ENCODE measurements around the gene SLC9B1.
"Not testable (repeated sequence)": the region's sequence is repeated elsewhere in the genome, so short reads cannot be mapped to it uniquely, and the experiment has no call there.

SLC9B1 gene

DNA sequence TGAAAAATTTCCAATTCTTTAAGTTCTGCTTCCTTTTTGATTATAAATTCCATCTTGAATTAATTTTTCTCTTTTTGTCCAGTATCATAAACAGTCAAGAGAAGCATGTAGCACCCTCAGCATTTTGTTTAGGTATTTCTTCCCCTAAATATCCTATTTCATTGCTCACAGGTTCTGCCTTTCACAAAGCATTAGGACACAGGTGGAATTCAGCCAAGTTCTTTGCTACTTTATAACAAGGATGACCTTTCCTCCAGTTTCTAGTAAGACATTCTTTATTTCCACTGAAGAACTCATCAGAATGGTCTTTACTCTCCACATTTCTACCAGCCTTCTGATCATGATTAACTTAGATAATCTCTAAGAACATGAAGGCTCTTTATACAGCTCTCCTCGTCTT, 7.4 kb downstream of the SLC9B1 start:
- no peak for DNase-seq (ENCODE audit: extremely low read depth in 1 of 2, low read depth in 1 of 2)

DNA sequence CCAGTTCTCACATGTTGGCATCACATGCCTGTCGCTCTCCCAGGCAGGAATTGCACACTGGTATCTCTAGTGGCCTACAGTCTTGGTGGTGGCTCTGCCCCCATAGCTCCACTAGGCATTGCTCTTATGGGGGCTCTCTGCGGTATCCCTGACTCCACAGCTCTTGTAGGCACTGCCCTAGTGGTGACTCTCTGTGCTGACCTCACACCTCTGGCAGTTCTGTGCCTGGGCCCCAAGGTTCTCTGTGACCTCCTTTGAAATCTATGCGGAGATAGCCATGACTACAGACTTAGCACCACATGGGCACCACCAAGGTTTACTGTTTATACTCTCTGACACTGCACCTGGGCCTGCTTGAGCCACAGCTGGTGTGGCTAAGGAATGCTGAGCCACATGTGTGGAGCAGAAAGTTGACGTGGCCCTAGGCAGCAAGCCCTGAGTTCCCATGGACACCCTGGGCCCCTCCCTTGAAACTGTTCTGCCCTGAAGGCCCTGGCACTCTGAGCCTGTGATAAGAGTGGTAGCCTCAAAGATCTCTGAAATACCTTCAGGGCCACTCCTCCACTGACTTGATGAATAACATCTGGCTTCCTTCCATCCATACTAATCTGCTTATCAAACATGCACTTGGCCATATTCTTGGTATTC, 8.0 kb downstream of the SLC9B1 start:
- no peak for DNase-seq (ENCODE audit: extremely low read depth in 1 of 2, low read depth in 1 of 2)

DNA sequence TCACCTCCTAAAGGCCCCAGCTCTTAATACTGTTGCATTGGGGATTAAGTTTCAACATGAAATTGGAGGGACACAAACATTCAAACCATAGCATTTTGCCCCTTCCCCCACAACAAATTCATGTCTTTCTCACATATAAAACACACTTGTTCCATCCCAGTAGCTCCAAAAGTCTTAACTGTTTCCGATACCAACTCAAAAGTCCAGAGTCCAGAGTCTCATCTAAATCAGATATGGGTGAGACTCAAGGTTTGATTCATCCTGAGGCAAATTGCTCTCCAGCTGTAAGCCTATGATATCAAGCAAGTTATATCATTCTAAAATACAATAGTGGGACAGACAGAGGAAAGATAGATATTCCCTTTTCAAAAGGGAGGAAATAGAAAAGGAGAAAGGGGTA, 8.7 kb downstream of the SLC9B1 start:
- DNase-seq (ENCODE audit: extremely low read depth in 1 of 2, low read depth in 1 of 2), result no peak

DNA sequence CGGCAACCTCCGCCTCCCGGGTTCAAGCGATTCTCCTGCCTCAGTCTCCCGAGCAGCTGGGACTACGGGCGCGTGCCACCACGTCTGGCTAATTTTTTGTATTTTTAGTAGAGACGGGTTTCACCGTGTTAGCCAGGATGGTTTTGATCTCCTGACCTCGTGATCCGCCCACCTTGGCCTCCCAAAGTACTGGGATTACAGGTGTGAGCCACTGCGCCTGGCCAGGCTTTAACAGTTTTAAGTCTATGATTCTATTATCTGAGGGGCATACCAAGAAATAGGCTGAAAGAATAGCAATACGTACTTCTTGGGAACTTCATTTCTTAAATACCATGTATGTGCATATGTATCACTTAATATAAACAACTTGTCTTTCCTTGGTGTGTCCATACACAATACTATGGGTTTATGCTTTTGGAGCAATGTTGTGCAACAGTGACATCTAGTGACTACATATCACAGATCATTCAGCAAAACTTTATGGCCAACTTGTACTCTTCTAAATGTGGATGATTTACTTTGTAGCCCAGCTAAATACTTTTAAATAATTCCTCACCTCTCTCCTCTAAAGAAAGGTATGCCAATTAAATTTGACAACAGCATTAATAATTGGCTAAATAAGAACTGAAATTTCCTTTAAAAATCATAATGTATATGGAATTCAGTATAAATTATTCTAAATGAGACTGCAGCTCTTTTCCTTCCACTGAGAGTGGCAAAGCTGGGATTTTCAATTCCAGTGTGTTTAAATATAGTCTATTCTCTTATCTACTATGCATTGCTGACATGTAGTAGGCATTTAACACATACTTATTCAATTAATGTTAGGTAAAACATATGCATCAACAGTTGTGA, 10.4 kb downstream of the SLC9B1 start:
- DNase-seq (ENCODE audit: extremely low read depth in 1 of 2, low read depth in 1 of 2), result no peak

DNA sequence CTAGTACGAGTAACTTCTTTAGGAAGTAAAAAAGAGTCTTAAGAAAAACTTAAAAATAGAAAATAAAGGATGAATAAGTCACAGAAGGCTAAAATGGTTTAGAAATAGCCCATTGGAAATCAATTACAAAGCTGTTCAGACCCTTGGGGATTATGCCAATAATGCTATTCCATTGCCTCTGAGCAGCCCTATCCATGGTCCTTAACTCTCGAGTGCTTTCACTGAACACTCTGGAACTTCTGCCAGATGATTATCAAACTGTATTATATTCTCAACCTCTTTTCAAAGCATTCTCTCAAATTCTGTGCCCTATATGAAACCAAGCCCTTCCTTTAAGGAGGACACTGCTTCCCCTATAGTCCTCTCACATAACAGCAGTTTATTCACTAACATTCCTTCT, 17.0 kb downstream of the SLC9B1 start:
- no peak for DNase-seq (ENCODE audit: extremely low read depth in 1 of 2, low read depth in 1 of 2)

DNA sequence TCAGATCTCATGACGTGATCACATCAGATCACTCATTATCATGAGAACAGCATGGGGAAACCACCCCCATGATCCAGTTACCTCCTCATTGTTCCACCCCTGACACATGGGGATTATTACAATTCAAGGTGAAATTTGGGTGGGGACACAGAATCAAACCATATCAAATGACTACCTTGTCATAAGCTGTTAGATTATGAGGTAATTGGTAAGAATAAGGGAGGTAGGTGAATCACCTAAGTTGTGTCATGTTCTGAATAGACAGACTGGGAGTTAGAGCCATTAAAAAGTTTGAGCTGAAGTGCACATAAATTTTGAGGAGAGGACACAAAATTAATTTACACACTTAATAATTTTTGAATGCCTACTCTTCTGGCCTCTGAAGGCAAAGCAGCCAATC, 24.7 kb downstream of the SLC9B1 start:
- DNase-seq (ENCODE audit: extremely low read depth in 1 of 2, low read depth in 1 of 2), result no peak

DNA sequence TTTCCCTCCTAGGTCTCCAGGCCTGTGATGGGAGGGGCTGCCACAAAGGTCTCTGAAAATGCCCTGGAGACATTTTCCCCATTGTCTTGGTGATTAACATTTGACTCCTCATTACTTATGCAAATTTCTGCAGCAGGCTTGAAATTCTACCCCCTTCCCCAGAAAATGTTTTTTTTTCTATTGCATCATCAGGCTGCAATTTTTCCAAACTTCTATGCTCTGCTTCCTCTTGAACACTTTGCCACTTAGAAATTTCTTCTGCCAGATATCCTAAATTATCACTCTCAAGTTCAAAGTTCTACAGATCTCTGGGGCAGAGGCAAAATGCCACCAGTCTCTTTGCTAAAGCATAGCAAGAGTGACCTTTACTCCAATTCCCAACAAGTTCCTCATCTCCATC, 25.5 kb downstream of the SLC9B1 start:
- DNase-seq (ENCODE audit: extremely low read depth in 1 of 2, low read depth in 1 of 2), result not testable (repeated sequence)

DNA sequence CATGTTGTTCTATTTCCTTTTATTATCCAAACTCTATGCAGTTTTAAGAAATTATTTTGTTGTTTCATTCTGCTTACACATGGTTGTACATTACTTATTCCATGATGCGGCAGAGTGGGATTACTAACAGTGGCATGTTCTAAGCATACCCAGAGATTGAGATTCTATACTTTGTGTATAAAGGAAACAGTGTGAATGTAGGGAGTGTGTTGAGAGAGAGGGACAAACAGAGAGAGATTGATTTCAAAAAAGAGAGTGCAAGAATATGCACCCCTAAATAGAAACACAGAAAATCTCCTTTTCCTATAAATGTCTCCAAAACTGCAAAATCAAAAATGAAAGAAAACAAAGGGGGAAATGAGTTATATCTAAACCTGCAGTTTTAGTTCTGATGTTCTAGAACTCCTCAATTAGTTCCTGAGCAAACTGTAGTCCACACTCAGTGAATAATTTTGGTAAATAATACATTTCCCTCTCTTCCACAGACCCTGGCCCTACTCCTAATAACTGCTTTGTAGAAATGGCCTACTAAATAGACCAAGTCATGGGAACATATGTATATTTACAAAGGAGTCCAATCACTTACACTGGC, 31.0 kb downstream of the SLC9B1 start:
- no peak for DNase-seq (ENCODE audit: extremely low read depth in 1 of 2, low read depth in 1 of 2)

DNA sequence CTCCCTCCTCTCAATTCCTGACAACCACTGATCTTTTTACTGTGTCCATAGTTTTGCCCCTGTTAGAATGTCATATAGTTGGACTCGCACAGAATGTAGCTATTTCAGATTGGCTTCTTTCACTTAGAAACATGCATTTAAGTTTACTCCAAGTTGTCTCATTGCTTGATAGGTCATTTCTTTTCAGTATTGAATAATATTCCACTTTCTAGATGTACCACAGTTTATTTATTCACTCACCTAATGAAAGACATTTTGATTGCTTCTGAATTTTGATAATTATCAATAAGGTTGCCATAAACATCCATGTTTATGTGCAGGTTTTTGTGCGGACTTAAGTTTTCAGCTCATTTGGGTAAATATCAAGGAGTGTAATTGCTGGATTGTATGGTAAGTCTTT, 38.5 kb downstream of the SLC9B1 start:
- DNase-seq (ENCODE audit: extremely low read depth in 1 of 2, low read depth in 1 of 2), result no peak

DNA sequence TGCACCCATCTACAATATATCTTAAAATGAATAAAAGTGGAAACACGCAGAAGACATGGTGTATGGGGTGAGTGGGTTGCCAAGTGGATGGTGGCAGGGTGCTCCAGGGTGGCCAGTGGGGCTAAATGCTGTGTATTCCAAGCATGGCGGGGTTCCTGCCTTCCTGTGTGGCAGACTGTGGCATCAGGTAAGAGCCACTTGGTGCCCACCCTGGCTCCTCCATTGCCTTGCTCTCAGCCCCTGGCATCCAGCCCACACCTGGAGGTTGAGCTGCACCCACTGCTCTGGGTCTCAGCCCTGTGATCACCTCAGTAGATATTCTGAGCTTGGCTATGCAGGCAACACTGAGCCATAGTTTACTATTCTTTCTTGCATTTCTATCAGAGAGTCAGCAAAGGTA, 57.7 kb downstream of the SLC9B1 start:
- not testable (repeated sequence) for DNase-seq (ENCODE audit: extremely low read depth in 1 of 2, low read depth in 1 of 2)

DNA sequence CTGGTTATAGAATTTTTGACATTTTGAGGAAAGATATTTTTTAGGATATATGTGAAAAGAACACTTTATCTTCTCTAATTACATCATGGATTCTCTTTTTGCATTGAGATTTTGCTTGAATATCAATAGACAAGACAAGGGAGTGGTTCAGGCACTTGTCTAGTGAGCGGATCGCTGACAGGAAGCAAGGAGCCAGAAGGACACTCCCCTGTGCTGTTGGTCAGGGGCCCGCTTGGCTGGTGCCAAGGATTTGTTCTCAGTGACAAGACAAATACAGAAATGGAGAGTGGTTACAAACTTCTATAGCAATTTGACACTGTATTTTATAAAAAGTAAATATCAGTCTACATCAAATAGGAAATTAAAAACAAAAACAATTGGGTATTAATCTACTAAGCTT, 60.0 kb downstream of the SLC9B1 start:
- no peak for DNase-seq (ENCODE audit: extremely low read depth in 1 of 2, low read depth in 1 of 2)

DNA sequence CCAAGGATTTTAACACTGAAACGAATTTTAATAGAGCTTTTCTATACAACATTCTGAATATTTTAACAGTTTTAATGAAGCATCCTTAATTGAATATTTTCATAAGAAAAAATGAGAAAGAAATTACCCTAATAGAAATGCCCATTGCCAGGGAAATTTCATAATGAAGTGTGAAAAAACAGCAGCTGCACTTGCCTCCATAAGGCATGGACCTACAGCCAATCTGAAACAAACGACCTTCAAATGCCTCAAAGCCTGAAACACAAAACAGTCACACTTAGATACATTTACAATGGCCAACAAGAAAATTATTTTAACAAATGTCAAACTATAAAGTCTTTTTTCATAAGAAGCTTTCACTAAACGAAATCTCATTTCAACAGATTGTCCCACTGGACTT, 74.4 kb downstream of the SLC9B1 start:
- no peak for DNase-seq (ENCODE audit: extremely low read depth in 1 of 2, low read depth in 1 of 2)

DNA sequence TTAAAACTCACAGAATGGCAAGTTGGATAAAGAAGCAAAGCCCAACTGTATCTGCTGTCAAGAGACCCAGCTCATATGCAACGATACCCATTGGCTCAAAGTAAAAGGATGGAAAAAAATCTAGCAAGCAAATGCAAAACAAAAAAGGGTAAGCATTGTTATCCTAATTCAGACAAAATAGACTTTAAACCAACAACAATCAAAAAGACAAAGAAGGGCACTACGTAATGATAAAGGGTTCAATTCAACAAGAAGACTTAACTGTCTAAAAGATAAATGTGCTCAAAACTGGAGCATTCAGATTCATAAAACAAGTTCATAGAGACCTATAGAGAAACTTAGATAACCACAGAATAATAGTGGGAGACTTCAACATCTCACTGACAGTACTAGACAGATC, 81.4 kb downstream of the SLC9B1 start:
- not testable (repeated sequence) for DNase-seq (ENCODE audit: extremely low read depth in 1 of 2, low read depth in 1 of 2)

DNA sequence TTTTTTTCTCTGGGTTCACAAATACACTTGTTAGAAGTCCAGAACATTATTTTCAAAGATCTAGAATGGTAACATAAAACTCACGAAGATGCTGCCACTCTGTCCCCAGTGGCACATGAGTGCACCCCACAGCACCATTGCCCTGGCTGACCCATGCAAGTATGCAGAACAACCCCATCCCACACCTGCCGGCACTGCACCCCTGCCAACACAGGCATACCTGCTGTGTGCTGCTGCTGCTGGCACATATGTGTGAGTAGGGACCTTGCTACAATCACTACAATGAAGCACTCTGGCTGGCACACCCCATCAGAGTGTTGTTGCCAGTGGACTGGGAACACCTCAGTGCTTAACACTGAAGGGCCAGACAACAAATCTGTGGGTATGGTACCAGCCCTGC, 83.8 kb downstream of the SLC9B1 start:
- DNase-seq (ENCODE audit: extremely low read depth in 1 of 2, low read depth in 1 of 2), result no peak

DNA sequence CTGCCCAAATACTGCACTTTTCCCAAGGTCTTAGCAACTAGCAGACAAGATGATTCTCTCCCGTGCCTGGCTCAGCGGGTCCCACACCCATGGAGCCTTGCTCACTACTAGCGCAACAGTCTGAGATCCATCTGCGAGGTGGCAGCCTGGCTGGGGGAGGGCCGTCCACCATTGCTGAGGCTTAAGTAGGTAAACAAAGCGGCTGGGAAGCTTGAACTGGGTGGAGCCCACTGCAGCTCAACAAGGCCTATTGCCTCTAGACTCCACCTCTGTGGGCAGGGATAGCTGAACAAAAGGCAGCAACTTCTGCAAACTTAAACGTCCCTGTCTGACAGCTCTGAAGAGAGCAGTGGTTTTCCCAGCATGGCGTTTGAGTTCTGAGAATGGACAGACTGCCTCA, 99.8 kb downstream of the SLC9B1 start:
- DNase-seq (ENCODE audit: extremely low read depth in 1 of 2, low read depth in 1 of 2), result not testable (repeated sequence)

DNA sequence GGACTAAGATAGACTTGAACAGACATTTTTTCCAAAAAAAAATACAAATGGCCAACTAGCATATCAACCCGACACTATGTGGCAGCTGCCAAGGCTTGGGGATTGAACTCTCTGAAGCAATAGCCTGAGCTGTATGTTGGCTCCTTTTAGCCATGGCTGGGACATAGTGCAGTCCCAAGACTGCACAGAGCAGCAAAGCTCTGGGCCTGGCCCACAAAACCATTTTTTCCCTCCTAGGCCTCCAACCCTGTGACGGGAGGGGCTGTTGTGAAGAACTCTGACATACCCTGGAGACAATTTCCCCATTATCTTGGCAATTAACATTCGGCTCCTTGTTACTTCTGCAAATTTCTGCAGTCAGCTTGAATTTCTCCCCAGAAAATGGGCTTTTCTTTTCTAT, 100.6 kb downstream of the SLC9B1 start:
- no peak for DNase-seq (ENCODE audit: extremely low read depth in 1 of 2, low read depth in 1 of 2)

DNA sequence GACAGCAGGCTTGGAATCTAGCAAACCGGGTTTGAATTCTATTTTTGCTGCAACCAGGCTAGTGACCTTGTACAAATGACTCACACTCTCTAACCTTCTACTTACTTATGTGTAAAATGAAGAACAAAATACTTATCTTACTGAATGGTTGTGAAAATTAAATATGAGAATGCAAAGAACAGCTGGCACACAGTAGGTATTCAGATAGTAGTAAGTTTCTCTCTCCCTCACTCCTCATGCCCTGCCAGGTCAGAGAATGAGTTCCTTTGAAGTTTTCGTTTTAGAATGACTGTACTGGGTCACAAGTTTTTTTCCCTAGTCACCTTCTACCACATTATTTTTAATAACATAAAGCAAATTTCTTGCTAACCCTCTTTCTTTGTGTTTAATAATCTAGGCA, 117.7 kb downstream of the SLC9B1 start:
- no peak for DNase-seq (ENCODE audit: extremely low read depth in 1 of 2, low read depth in 1 of 2)

DNA sequence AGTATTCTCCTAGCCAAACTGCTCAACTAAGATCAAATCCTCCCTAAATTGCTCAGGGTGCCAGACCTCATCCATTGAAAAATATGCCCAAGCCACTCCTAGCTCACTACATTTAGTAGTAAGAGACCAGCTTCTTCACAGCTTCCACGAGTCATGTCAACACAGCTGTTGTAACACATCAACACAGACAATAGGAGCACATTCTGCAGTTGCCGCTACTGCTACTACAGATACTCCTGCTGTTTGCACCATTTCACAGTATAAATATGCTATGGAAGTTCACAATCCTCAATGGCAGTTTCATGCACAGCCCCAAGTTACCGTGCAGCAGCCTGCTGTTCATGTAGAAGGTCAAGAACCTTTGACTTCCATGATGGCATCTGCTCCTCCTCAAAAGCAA, 121.9 kb downstream of the SLC9B1 start:
- DNase-seq (ENCODE audit: extremely low read depth in 1 of 2, low read depth in 1 of 2), result not testable (repeated sequence)

DNA sequence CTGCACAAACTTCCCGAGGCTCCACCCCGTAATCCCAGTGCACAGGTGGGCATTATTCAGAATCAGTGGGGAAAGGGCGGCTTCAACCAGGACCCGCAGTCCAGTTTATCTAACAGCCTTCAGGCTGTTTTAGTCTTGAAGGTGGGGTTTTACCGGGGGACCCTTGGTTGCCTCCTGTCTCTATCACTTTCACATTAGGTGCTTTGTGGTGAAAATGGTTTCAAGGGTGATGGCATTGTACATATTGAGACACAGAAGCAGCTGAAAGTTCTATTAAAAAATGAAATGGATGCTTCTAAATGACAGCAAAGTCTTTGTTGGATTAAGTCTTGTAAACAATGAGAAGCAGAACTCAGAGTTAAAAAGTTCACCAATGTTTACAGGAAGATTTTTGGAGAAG, 123.0 kb downstream of the SLC9B1 start:
- not testable (repeated sequence) for DNase-seq (ENCODE audit: extremely low read depth in 1 of 2, low read depth in 1 of 2)

DNA sequence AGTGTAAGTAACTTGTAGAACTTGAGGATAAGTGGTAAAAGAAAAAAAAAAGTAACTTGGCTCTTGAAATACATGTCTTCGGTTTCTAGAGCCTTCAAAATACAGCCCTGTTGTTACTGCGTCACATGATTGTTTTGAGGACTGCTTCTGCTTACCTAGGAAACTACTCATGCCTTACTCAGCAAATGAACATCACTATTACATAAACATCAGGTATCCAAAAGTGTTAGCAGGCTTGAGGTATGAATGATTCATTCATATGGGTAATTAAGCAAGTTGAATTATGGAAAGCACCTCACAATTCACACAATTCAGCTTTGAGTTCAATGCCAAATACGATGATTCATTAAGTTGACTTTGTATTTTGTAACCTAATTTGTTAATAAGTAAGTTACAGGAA, 129.6 kb downstream of the SLC9B1 start:
- not testable (repeated sequence) for DNase-seq (ENCODE audit: extremely low read depth in 1 of 2, low read depth in 1 of 2)

DNA sequence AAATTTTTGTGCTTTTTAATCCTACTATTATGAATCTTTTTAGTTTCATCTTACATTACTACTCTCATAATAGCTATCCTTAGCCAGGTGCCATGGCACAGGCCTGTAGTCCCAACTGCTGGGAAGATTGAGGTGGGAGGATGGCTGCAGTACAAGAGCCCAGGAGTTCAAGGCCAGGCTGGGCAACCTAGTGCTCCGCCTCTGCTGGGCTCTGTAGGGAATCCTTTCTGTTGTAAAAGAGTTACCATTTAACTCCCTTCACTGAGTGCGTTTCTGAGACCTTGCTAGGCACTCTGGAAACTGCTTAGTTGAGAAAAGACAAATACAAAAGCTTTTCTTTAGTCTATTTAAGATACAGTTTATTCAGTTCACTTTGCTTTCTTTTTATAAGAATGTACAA, 130.9 kb downstream of the SLC9B1 start:
- DNase-seq (ENCODE audit: extremely low read depth in 1 of 2, low read depth in 1 of 2), result not testable (repeated sequence)

DNA sequence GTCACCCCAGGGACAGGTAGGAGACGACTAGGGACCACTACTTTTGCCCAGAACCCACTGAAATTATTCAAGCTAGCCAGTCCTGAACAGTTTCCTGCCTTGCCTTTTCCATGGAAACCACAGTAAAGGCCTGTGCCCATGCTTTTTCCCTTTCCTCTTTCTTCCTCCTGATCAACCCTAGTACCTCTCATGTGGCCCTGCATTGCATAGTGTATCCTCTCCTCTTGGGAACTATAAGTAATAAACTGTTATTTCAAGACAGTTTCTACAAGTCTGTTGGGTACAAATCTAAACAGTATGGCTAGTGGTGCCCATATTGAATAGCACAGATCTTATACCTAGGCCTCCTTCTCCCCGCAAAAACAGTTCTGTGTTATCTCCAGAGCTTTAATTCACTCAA, 136.2 kb downstream of the SLC9B1 start:
- DNase-seq (ENCODE audit: extremely low read depth in 1 of 2, low read depth in 1 of 2), result no peak
